Neuron (in vitro differentiated cells): ENCODE results near the gene CPA4.

Experiments used
- H2AFZ ChIP-seq: one replicate; pipeline ENCODE4 v1.6.1; 2013; ENCODE audit warnings: low read depth, mild to moderate bottlenecking, inconsistent platforms, low read length, moderate library complexity
- H3K27me3 ChIP-seq: one replicate; pipeline ENCODE4 v1.6.1; 2013; ENCODE audit warnings: low read length; ENCODE audit not compliant: insufficient read depth
- H3K36me3 ChIP-seq: one replicate; pipeline ENCODE4 v1.6.1; 2013; ENCODE audit warnings: low read length; ENCODE audit not compliant: insufficient read depth
- H3K4me1 ChIP-seq: one replicate; pipeline ENCODE4 v1.6.1; 2013; ENCODE audit warnings: low read length; ENCODE audit not compliant: insufficient read depth
- H3K4me3 ChIP-seq: 2 replicates; pipeline ENCODE4 v1.5.1; 2013; ENCODE audit warnings: mild to moderate bottlenecking, low read length, moderate library complexity
- H3K9me3 ChIP-seq: one replicate; pipeline ENCODE4 v1.6.1; 2013; ENCODE audit warnings: low read length

CPA4 gene

GRCh38 chr7:130369831-130370550 lies 77.0 kb downstream of the CPA4 start:
- Histone ChIP-seq H3K4me3 (no peak overlapping the region), H3K9me3 (no peaks in the 10 kb centered on the region), H3K36me3 (no peaks in the 10 kb centered on the region), H2AFZ (no peak overlapping the region), H3K27me3 (no peaks in the 10 kb centered on the region), H3K4me1 (peaks cover 28% of the 10 kb centered on the region)

DNA sequence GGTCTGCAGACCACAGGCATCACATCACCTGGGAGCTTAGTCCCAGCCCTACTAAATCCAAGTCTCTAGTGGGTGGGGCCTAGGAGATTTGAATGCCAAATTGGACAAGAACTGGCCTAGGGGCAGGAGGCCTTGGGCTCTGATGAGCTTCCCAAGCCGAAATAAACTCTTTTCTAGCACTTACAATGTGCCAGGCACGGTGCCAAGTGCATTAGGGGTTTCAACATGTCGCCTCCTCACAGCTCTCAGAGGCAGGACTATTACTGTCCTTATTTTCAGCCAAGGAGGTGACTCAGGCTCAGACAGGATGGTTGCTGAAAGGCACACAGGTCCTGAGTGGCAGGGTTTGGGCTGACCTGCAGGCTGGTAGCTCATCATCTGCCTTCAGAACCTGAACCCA lies 78.1 kb downstream of the CPA4 start:
- Histone ChIP-seq H3K27me3 (no peaks in the 10 kb centered on the region), H3K4me3 (no peak overlapping the region), H2AFZ (no peak overlapping the region), H3K4me1 (peaks cover 19% of the 10 kb centered on the region), H3K9me3 (peaks cover 3% of the 10 kb centered on the region), H3K36me3 (no peaks in the 10 kb centered on the region)

DNA sequence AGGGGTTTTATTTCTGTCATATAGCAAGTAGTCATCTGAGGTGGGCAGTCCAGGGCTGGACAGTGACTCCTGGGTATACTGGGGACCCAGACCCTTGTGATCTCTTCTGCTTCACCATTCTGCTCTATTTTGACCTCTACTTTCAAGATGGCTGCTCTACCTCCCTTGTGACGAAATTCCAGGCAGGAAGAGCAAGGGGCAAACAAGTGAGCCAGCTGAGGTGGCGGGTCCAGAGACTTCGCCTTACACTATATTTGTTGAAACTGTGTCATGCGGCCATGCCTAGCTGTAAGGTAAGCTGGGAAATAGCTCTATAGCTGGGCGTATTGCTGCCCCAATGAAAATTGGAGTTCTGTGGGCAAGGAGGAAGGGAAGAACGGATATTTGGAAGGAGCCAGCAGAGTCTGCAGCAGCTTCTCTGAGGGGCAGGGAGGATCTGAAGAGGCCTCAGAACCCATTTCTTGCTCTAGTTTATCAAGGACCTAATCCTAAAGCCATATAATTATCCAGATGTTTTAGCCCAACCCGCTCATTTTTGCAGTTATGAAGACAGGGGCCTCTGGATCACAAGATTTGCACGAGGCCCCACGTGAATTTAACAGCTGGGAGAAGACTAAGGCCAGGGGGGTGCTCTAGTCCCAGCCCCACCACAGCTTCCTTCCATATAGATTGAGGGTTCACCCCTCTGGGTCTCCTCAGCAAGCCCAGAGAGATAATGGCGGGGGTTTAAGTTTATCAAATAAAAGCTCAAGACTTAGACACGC lies 79.6 kb downstream of the CPA4 start:
- Histone ChIP-seq H3K4me1 (peaks cover 19% of the 10 kb centered on the region), H3K36me3 (no peaks in the 10 kb centered on the region), H3K9me3 (peaks cover 10% of the 10 kb centered on the region), H3K27me3 (no peaks in the 10 kb centered on the region), H3K4me3 (no peak overlapping the region), H2AFZ (peak overlapping the region; percentile 78)
